ENCODE results near the gene CYREN. TPM values are rescaled to one million over a fixed set of nuclear protein-coding genes. Genes with fewer than 3 reads are reported as not detected.

Gene CYREN
- polyA plus RNA-seq, 2 of the 4 experiments (the other 2 are of a cell fraction): 59.3 to 70.4 TPM

DNA sequence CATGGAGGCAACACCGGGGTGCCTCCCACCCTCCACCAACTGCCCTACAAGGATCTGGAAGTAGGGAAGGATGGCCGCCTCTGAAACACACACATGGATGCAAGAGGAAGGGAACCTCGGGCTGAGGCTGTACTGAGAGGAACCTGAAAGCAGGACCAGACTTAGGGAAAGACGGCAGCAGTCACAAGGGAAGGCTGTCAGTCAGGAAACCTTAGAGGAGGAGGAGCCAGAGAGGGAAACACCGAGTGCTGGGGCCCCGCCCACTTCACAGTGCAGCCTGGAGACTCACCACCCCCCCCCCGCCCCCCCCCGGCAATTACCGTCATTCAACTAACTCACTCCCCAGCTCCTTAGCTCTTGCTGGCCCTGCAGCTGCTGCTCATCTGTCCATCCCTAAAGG, 2.5 kb downstream of the CYREN start:
- CTCF ChIA-PET: interaction anchor here (1.1 to 3.7 kb wide), 3 partner anchors 9 to 534 kb away, joined by 3 to 31 read pairs (median 6); partner anchors contain the start of gene TMEM140
- POLR2A ChIA-PET: no interaction called here
- H3K4me1 ChIP-seq: peaks cover 25% of the 10 kb centered on the region
- no peak overlapping the region for H3K4me3 ChIP-seq
- H3K9me3 ChIP-seq: no peaks in the 10 kb centered on the region
- peak overlapping the region in 1 of 2 experiments; percentile 99; a peak in 3 of 6 replicates for H3K27ac ChIP-seq
- 68% methylated on average over 6 of the region's 9 CpGs for WGBS (ENCODE audit: missing lambda C conversion rate)
- H3K4me2 ChIP-seq: peak overlapping the region; percentile 94
- DNase-seq (ENCODE audit: low read depth in 1 of 2, low spot score in 1 of 2) (no peak), ATAC-seq (no peak), FAIRE-seq (no peak)
- TF ChIP-seq HOXB13 (CRISPR knock-in tag; IDR thresholded peaks at IDR 0.05; ENCODE audit: low read depth) (no peak), USF2 (IDR thresholded peaks at IDR 0.05) (no peak), EP300 (IDR thresholded peaks at IDR 0.05) (no peak), HDAC2 (IDR thresholded peaks at IDR 0.05) (no peak), RARB (CRISPR knock-in tag; IDR thresholded peaks at IDR 0.05) (no peak), RAD21 (conservative IDR thresholded peaks at IDR 0.05 in 1 of 2, IDR thresholded peaks at IDR 0.05 in 1 of 2) (no peak), CHD2 (IDR thresholded peaks at IDR 0.05; ENCODE audit: low read length, partially characterized antibody) (no peak), HOXB5 (CRISPR knock-in tag; IDR thresholded peaks at IDR 0.05) (no peak), JUN (IDR thresholded peaks at IDR 0.05) (no peak), REST (IDR thresholded peaks at IDR 0.05) (no peak), NFE2L2 (conservative IDR thresholded peaks at IDR 0.05; ENCODE audit: low read length) (no peak), POLR2AphosphoS2 (conservative IDR thresholded peaks at IDR 0.05; ENCODE audit: low read length) (no peak), EHF (CRISPR knock-in tag; IDR thresholded peaks at IDR 0.05) (no peak), SMC3 (IDR thresholded peaks at IDR 0.05) (no peak), TP53 (CRISPR knock-in tag; IDR thresholded peaks at IDR 0.05) (no peak), ESRRA (IDR thresholded peaks at IDR 0.05; ENCODE audit: borderline replicate concordance, low read length) (no peak), KDM1A (IDR thresholded peaks at IDR 0.05; ENCODE audit: low read depth) (no peak), CBX8 (IDR thresholded peaks at IDR 0.05) (no peak)
- TF ChIP-seq, protein P1, sequence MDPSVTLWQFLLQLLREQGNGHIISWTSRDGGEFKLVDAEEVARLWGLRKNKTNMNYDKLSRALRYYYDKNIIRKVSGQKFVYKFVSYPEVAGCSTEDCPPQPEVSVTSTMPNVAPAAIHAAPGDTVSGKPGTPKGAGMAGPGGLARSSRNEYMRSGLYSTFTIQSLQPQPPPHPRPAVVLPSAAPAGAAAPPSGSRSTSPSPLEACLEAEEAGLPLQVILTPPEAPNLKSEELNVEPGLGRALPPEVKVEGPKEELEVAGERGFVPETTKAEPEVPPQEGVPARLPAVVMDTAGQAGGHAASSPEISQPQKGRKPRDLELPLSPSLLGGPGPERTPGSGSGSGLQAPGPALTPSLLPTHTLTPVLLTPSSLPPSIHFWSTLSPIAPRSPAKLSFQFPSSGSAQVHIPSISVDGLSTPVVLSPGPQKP (IDR thresholded peaks at IDR 0.05; ENCODE audit: low read depth, low read length): no peak

DNA sequence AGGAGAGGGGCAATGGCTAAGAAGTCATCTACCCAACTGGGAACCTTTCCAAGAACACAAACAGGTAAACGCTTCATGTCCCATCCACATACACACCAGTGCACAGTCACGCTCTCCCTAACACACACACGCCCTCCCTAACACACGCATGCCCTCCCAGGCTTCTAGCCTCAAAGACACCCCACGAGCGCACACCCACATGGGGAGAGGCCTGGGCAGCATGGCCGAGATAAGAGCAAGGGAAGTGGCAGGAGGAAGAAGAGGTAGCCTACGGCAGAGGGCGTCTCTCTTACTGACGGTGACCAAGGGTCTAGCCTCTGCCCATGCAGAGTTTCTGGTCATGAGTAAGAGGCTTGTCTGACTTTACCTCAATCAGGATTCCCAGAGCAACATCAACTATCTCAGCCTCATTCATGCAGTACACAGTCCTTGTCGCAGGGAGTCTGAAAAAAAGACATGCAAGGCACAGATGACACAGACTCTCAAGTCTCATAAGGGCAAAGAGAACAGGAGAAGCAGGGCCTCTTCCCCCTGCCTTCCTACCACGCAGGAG, 3.1 kb downstream of the CYREN start:
- ChIA-PET POLR2A (no interaction called here), CTCF (interaction anchor here (0.9 to 3.7 kb wide), 4 partner anchors 8 to 534 kb away, joined by 3 to 31 read pairs (median 4); partner anchors contain the start of gene TMEM140)
- H3K9me3 ChIP-seq: peaks cover 5% of the 10 kb centered on the region; the same call in 1 of the 3 replicates
- FAIRE-seq (no peak), DNase-seq (ENCODE audit: low read depth in 1 of 2, low spot score in 1 of 2) (no peak), ATAC-seq (no peak)
- no peak for TF ChIP-seq BCL3 (IDR thresholded peaks at IDR 0.05)
- no peak for TF ChIP-seq CBX8 (IDR thresholded peaks at IDR 0.05)
- no peak for TF ChIP-seq JUNB (IDR thresholded peaks at IDR 0.05)
- TF ChIP-seq HMGXB4 (CRISPR knock-in tag; IDR thresholded peaks at IDR 0.05; ENCODE audit: borderline replicate concordance): no peak
- TF ChIP-seq FOSL2 (IDR thresholded peaks at IDR 0.05): no peak
- no peak for TF ChIP-seq FOSL2 (CRISPR knock-in tag; IDR thresholded peaks at IDR 0.05)
- WGBS (ENCODE audit: missing lambda C conversion rate): 90% methylated on average over 12 of the region's 12 CpGs
- H3K4me1 ChIP-seq: peaks cover 20% of the 10 kb centered on the region
- no peak overlapping the region for H3K27ac ChIP-seq
- H3K4me3 ChIP-seq: no peak overlapping the region
- H3K4me2 ChIP-seq: no peak overlapping the region

All from A549 (cell line).